ES-I3 (cell line): Measurements from ENCODE around the gene EPHA4.

ENCODE experiments used
- H3K36me3 ChIP-seq: 2 replicates; pipeline ENCODE4 v1.6.1; 2013; ENCODE audit warnings: mild to moderate bottlenecking, low read length, control low read depth, moderate library complexity; ENCODE audit not compliant: insufficient read depth
- H3K4me1 ChIP-seq: 2 replicates; pipeline ENCODE4 v1.6.1; 2013; ENCODE audit warnings: mild to moderate bottlenecking, control low read depth, low read length; ENCODE audit not compliant: insufficient read depth
- H3K9ac ChIP-seq: 2 replicates; pipeline ENCODE4 v1.6.1; 2013; ENCODE audit warnings: low read depth, mild to moderate bottlenecking, low read length, moderate library complexity
- H3K9me3 ChIP-seq: 2 replicates; pipeline ENCODE4 v1.6.1; 2013; ENCODE audit warnings: mild to moderate bottlenecking, low read length, moderate library complexity; ENCODE audit not compliant: control insufficient read depth, insufficient read depth

EPHA4 gene

GRCh38 chr2:221541131-221541735 is 30.9 kb downstream of the EPHA4 start:
- Histone ChIP-seq H3K9me3 (no peaks in the 10 kb centered on the region), H3K4me1 (peaks cover 9% of the 10 kb centered on the region; the same call in 1 of the 2 replicates), H3K36me3 (no peaks in the 10 kb centered on the region), H3K9ac (no peak overlapping the region)

- no peak overlapping the region for H3K9ac ChIP-seq
- H3K36me3 ChIP-seq, result no peaks in the 10 kb centered on the region
- peaks cover 9% of the 10 kb centered on the region; the same call in 1 of the 2 replicates for H3K4me1 ChIP-seq
- no peaks in the 10 kb centered on the region for H3K9me3 ChIP-seq
Observed at GRCh38 chr2:221539246-221539645, 32.9 kb downstream of the EPHA4 start.

DNA sequence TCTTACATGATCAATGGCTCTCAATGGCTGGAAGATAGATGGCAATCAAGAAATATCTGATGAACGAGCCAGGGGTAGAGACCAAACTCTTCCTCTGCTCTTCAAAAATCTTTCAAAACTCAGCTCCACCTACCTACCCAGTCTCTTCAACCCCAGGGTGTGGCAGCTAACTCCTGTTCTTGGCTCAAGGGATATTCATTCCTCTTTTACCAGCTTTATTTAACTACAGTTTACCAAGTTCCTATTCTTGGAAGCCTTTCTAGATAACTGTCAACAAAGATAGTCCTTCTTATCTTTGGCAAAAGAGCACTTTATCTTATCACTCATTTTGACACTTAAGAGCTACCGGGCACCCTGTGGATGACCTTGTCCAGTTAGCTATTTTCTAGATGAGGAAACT is 36.3 kb downstream of the EPHA4 start:
- H3K36me3 ChIP-seq, result no peaks in the 10 kb centered on the region
- H3K4me1 ChIP-seq, result 0 out of 2 replicates have a peak, but pooled peaks cover 5% of the 10 kb centered on the region

DNA sequence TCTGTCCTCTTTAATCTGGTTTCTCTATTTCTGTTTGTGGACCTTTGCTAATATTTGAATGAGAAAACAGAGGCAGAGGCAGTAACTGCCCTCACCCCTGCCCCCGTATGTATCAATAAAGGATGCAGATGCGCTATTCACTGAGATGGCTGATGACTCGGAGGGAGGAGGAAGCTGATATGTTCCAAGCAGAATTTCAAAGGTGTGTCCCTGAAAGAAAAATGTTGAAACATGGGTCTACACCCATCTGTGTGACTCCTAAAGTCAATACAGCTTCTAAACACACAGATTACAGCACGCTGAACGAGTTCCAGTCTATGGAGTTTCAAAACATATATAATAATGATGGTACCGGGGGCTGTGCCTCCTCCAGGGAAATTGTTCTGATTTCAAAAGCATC is 38.8 kb downstream of the EPHA4 start:
- Histone ChIP-seq H3K36me3 (no peaks in the 10 kb centered on the region), H3K4me1 (0 out of 2 replicates have a peak, but pooled peaks cover 5% of the 10 kb centered on the region), H3K9me3 (no peaks in the 10 kb centered on the region), H3K9ac (no peak overlapping the region)

More for the DNA sequence above, 36.3 kb downstream of the EPHA4 start:
- no peaks in the 10 kb centered on the region for H3K9me3 ChIP-seq
- H3K9ac ChIP-seq, result no peak overlapping the region

DNA sequence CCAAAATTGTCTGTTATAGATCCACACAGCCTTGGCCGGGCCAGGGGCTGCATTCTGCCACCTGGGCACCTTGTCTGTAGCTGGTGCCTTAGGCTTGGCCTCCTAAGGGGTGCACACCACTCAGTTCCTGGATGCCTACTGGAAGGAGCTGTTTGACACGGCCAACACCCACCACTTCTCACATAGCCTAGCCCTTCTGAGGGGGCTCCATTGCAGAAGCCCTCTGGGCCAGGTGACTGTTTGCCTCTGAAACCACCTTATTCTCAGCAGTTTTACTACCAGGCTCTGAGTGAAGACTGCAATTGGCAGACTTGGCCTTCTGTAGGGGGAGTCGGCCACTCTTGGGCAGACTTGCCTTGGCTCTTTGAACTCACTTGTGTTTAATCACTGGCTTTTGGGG is 39.5 kb downstream of the EPHA4 start:
- no peak overlapping the region for H3K9ac ChIP-seq
- 0 out of 2 replicates have a peak, but pooled peaks cover 5% of the 10 kb centered on the region for H3K4me1 ChIP-seq
- H3K9me3 ChIP-seq, result no peaks in the 10 kb centered on the region
- H3K36me3 ChIP-seq, result no peaks in the 10 kb centered on the region

- Histone ChIP-seq H3K36me3 (no peaks in the 10 kb centered on the region), H3K9me3 (no peaks in the 10 kb centered on the region), H3K9ac (no peak overlapping the region), H3K4me1 (0 out of 2 replicates have a peak, but pooled peaks cover 5% of the 10 kb centered on the region)
Observed at GRCh38 chr2:221530653-221531037, 41.5 kb downstream of the EPHA4 start.

- Histone ChIP-seq H3K36me3 (no peaks in the 10 kb centered on the region), H3K4me1 (0 out of 2 replicates have a peak, but pooled peaks cover 5% of the 10 kb centered on the region), H3K9me3 (no peaks in the 10 kb centered on the region), H3K9ac (no peak overlapping the region)
Observed at GRCh38 chr2:221529943-221530652, 42.0 kb downstream of the EPHA4 start.

- Histone ChIP-seq H3K9me3 (no peaks in the 10 kb centered on the region), H3K36me3 (no peaks in the 10 kb centered on the region), H3K9ac (no peak overlapping the region), H3K4me1 (0 out of 2 replicates have a peak, but pooled peaks cover 5% of the 10 kb centered on the region)
Observed at GRCh38 chr2:221529177-221529942, 42.7 kb downstream of the EPHA4 start.

DNA sequence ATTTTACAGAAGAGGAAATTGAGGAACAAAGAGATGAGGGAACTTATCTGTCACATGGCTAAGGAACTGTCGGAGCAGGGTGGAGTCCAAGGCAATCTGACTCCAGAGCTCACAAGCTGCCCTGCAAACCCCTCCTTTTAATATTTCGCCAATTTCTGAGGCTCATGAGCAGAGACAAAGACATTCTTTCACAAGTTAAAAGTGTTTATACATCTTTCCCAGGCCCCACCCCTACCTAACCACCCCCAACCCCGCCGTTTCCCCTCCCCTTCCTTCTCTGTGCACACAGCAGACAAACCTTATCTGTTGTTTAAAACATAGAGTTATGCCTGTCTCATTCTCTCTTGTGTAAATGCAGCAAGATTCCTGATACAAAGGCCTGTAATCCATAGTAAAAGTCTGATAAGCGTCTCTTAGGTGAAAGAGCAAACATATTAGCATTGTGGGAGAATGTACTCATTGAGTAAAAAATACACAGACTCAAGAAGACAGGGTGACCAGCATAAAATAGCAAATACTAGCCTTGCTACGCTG is 44.3 kb downstream of the EPHA4 start:
- H3K9ac ChIP-seq, result no peak overlapping the region
- no peaks in the 10 kb centered on the region for H3K36me3 ChIP-seq
- no peaks in the 10 kb centered on the region for H3K4me1 ChIP-seq
- no peaks in the 10 kb centered on the region for H3K9me3 ChIP-seq

DNA sequence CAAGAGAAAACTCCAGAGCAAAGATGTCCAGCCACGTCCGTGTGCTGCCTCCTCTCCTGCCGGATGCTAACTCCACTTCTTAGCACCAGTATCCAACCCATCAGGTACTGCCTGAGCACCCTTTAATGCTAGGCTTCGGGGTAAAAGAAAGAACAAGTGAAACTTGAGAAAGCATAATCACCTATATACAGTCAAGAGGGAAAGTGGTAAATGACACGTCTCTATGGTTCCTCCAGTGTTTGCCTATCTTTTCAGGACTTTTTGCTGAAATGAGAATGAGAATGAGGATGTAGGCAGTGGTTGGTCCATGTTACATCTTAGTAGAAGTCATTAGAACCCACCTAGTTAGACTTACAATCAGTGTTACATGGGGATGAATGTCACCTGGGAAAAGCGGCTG is 47.9 kb downstream of the EPHA4 start:
- Histone ChIP-seq H3K9me3 (no peaks in the 10 kb centered on the region), H3K36me3 (no peaks in the 10 kb centered on the region), H3K4me1 (peaks cover 6% of the 10 kb centered on the region; the same call in 1 of the 2 replicates), H3K9ac (no peak overlapping the region)

DNA sequence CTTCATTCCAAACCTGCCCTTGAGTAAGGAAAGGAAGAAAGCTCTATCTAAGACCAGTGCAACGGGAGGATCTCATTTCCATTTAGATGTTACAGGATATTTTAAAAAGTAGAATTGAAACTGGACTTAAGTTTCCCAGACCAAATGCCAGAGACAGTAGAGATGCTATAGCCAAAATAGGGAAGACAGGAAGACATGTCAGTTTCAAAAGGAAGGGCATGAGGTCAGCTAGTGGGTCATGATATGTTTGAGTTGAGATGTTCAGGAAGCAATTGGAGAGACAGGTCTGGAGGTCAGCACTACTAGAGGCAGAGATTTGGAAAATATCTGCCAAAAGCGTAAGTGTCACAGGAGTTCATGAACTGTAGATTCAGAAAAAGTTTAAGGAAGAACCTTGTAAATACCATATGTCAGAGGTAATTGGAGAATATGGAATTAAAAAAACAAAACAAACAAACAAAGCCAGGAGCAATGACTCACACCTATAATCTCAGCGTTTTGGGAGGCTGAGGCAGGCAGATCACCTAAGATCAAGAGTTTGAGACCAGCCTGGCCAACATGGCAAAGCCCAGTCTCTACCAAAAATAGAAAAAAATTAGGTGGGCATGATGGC is 50.8 kb downstream of the EPHA4 start:
- Histone ChIP-seq H3K4me1 (peaks cover 13% of the 10 kb centered on the region), H3K36me3 (no peaks in the 10 kb centered on the region), H3K9me3 (no peaks in the 10 kb centered on the region), H3K9ac (no peak overlapping the region)

- H3K9me3 ChIP-seq, result no peaks in the 10 kb centered on the region
- no peak overlapping the region for H3K9ac ChIP-seq
- H3K36me3 ChIP-seq, result no peaks in the 10 kb centered on the region
- peaks cover 13% of the 10 kb centered on the region for H3K4me1 ChIP-seq
Observed at GRCh38 chr2:221518935-221519625, 53.0 kb downstream of the EPHA4 start.

- Histone ChIP-seq H3K4me1 (peaks cover 20% of the 10 kb centered on the region), H3K9me3 (no peaks in the 10 kb centered on the region), H3K9ac (no peak overlapping the region), H3K36me3 (no peaks in the 10 kb centered on the region)
Observed at GRCh38 chr2:221518201-221518934, 53.7 kb downstream of the EPHA4 start.
